Left lung (tissue), 10 donors: ENCODE data around the gene C20orf204. TPM values are rescaled to one million over a fixed set of nuclear protein-coding genes. Genes with fewer than 3 reads are reported as not detected.
A peak's percentile ranks its signal among the peaks of the same experiment; 100 is the strongest.

Experiments
- ATAC-seq: fragments of 200-7000 bp; cut with Tn5 transposase; one replicate; pipeline ENCODE4 v1.9.1; 2020; ENCODE audit warnings: moderate library complexity
- DNase-seq, 4 donors: peaks; one replicate each; pipeline ENCODE4 v3.0.0-alpha.2; 2013 to 2020
- H3K27ac ChIP-seq, 2 donors: fragments of 200-600 bp; sonication (generic) in 1 of 2; one replicate each; pipeline versions ENCODE4 v1.5.0 to v1.8.0; 2020 to 2021
- H3K27me3 ChIP-seq, 2 donors: fragments of 200-600 bp; sonication (generic) in 1 of 2; one replicate each; pipeline versions ENCODE4 v1.5.0 to v1.8.0; 2020 to 2021
- H3K36me3 ChIP-seq, 2 donors: fragments of 200-600 bp; sonication (generic) in 1 of 2; one replicate each; pipeline versions ENCODE4 v1.5.0 to v1.8.0; 2020 to 2021
- H3K4me1 ChIP-seq, 2 donors: fragments of 200-600 bp; one replicate each; pipeline ENCODE4 v1.8.0; 2021
- H3K4me3 ChIP-seq, 2 donors: fragments of 200-600 bp; sonication (generic) in 1 of 2; one replicate each; pipeline versions ENCODE4 v1.5.0 to v1.8.0; 2020 to 2021; ENCODE audit warnings: mild to moderate bottlenecking in 1 of 2
- H3K9me3 ChIP-seq, 2 donors: fragments of 200-600 bp; sonication (generic) in 1 of 2; one replicate each; pipeline versions ENCODE4 v1.5.0 to v1.8.0; 2020 to 2021
- CTCF ChIP-seq, 2 donors: fragments of 200-600 bp; sonication (generic) in 1 of 2; IDR thresholded peaks; one replicate each; pipeline versions ENCODE4 v1.5.0 to v1.8.0; 2021; ENCODE audit warnings: antibody characterized with exemption in 2 of 2
- intact Hi-C, 2 donors: fragments of 100-400 bp; cut with DNase I; formaldehyde crosslinking; loops; one replicate each; pipeline versions ENCODE4 v1.11.2 to v1.14.2; 2022
- polyA plus RNA-seq, 6 donors: library from polyadenylated mRNA; unstranded; fragments of 120-200 nt; gene quantifications; one replicate each; pipeline ENCODE4 v1.2.1, GENCODE V29; 2013; ENCODE audit not compliant: insufficient read length in 6 of 6
- total RNA-seq, 2 donors: library from RNA; stranded (reverse); fragmentation: NEBNext Ultra II Directional; extraction: Animal tissue kit (Norgen Biotek cat#: 25700); gene quantifications; one replicate each; pipeline ENCODE4 v1.2.1, GENCODE V29; 2021
- donor health status: DM: no; HTN: yes; CAD: no.
- donor health status: DM: no; HTN: no; CAD: no.

Gene C20orf204
- total and polyA plus RNA-seq, 8 donors, result 0.76 to 1.9 (median 1.2) TPM

- intact Hi-C loops, result no loop called here
- Histone ChIP-seq H3K9me3 (no peaks in the 10 kb centered on the region), H3K4me1 (no peaks in the 10 kb centered on the region), H3K27me3 (no peaks in the 10 kb centered on the region), H3K4me3 (no peak overlapping the region), H3K27ac (no peak overlapping the region), H3K36me3 (peaks cover 0 to 100% of the 10 kb centered on the region in 2 donors)
- DNase-seq, result peak in 1 of 4 donors; percentile 61
- TF ChIP-seq CTCF (IDR thresholded peaks at IDR 0.05), result no peak
- no peak for ATAC-seq
Observed at GRCh38 chr20:64027981-64028685, 7.8 kb upstream of the C20orf204 start.

- no peaks in the 10 kb centered on the region for H3K9me3 ChIP-seq
- H3K36me3 ChIP-seq, result peaks cover 0 to 100% of the 10 kb centered on the region in 2 donors
- H3K27ac ChIP-seq, result no peak overlapping the region
- intact Hi-C loops, result no loop called here
- ATAC-seq (no peak), DNase-seq (peak in 1 of 4 donors; percentile 66)
- no peaks in the 10 kb centered on the region for H3K27me3 ChIP-seq
- H3K4me3 ChIP-seq, result no peak overlapping the region
- no peak for TF ChIP-seq CTCF (IDR thresholded peaks at IDR 0.05)
- H3K4me1 ChIP-seq, result no peaks in the 10 kb centered on the region
Observed at GRCh38 chr20:64029293-64030117, 6.5 kb upstream of the C20orf204 start.

GRCh38 chr20:64030371-64031134, 5.4 kb upstream of the C20orf204 start:
- Histone ChIP-seq H3K27ac (no peak overlapping the region), H3K36me3 (peaks cover 0 to 100% of the 10 kb centered on the region in 2 donors), H3K4me1 (no peaks in the 10 kb centered on the region), H3K27me3 (no peaks in the 10 kb centered on the region), H3K4me3 (no peak overlapping the region), H3K9me3 (no peaks in the 10 kb centered on the region)
- DNase-seq, result peak in 1 of 4 donors; percentile 72
- intact Hi-C loops, result no loop called here
- no peak for ATAC-seq
- TF ChIP-seq CTCF (IDR thresholded peaks at IDR 0.05), result no peak

DNA sequence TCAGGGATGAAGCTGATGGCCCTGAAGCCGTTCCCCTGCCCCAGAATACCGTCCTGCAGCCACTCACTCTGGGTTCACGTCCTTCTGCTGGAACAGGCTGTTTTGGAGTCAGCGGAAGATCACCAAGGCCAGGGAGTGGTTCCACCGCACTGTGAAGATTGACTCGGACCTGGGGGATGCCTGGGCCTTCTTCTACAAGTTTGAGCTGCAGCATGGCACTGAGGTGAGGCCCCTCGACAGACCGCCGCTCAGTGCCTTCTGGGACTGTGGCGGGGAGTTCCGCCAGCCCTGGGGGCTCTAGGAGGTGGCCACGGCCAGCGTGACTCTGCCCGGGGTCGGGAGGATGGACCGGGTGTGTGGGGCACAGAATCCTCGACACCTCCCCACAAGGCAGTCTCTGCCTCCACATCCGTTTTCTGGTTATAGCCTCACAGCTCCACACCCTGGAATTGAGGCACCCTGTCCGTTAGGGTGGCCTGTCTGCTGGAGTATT, 4.1 kb upstream of the C20orf204 start:
- ATAC-seq (no peak), DNase-seq (peak in 1 of 4 donors; percentile 70)
- Histone ChIP-seq H3K27ac (no peak overlapping the region), H3K36me3 (peaks cover 0 to 87% of the 10 kb centered on the region in 2 donors), H3K9me3 (no peaks in the 10 kb centered on the region), H3K4me1 (no peaks in the 10 kb centered on the region), H3K4me3 (no peak overlapping the region), H3K27me3 (peaks cover 0 to 11% of the 10 kb centered on the region in 2 donors)
- intact Hi-C loops, result no loop called here
- TF ChIP-seq CTCF (IDR thresholded peaks at IDR 0.05), result no peak
